ENCODE measurements around the gene TRPM2. TPM values are rescaled to one million over a fixed set of nuclear protein-coding genes. Genes with fewer than 3 reads are reported as not detected.
"Not testable (repeated sequence)": the region's sequence is repeated elsewhere in the genome, so short reads cannot be mapped to it uniquely, and the experiment has no call there.

The TRPM2 gene
- polyA plus RNA-seq, 4 donors: 0.92 to 1.2 (median 1.1) TPM

DNA sequence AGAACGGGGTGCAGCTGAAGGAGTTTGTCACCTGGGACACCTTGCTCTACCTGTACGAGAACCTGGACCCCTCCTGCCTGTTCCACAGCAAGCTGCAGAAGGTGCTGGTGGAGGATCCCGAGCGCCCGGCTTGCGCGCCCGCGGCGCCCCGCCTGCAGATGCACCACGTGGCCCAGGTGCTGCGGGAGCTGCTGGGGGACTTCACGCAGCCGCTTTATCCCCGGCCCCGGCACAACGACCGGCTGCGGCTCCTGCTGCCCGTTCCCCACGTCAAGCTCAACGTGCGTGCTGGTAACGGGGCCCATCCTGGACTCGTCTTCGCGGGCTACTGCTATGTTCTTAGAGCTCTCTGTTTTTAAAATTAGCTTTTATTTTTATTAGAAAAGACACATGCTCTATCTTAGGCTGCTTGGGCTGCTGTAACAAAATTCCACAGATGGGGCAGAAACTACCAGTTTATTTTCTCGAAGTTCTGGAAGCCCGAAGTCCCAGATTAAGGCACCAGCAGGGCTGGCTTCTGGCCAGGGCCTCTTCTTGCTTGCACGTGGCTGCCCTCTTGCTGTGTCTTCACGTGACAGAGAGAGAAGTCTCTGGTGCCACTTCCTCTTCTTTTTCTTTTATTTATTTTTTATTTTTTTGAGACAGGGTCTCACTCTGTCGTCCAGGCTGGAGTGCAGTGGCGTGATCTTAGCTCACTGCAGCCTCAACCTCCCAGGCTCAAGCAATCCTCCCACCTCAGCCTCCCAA is 38.1 kb downstream of the TRPM2 start:
- no peak for DNase-seq (ENCODE audit: low read depth in 4 of 4, low spot score in 2 of 4)

DNA sequence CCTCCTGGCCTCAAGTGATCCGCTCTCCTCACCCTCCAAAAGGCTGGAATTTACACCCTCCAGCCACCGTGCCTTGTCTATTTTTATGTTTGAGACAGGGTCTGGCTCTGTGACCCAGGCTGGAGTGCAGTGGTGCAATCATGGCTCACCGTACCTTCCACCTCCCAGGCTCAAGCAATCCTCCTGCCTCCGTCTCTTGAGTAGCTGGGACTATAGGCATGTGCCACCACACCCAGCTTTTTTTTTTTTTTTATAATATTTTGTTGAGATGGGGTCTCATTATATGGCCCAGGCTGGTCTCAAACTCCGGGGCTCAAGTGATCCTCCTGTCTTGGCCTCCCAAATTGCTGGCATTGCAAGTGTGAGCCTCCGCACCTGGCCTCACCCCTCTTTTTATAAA is 38.8 kb downstream of the TRPM2 start:
- DNase-seq (ENCODE audit: low read depth in 4 of 4, low spot score in 2 of 4): no peak

DNA sequence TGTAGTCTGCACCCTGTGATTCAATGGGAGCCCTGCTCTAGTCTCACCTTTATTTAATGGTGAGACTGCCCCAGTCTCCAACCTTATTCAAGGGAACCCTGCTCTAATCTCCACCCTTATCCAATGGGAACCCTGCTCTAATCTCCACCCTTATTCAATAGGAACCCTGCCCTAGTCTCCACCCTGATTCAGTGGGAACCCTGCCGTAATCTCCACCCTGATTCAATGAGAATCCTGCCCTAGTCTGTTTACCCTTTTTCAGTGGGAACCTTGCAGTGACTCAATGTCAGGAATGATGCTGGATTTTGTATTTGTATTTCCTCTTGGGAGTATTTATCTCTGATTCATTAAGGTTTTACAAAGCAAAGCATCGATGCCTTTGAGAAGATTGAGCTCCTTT is 39.5 kb downstream of the TRPM2 start:
- no peak for DNase-seq (ENCODE audit: low read depth in 4 of 4, low spot score in 2 of 4)

DNA sequence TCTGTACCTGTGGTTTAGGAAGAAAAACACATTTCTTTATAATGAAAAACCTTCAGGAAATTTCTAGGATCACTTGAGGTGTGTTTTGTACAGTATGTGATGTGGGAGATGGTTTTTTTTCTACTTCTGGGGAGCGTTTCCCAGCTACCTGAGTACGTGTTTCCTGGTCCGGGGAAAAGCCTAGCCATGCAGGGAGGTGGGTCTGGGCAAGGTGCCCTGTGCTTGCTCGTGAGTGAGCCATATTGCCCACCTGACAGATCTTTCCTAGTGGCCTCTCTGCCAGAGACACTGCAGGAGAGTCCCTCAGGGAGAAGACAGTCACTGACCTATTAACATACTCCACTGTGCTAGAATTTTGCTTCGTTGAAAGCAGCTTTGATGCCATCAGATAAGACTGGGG is 41.3 kb downstream of the TRPM2 start:
- no peak for DNase-seq (ENCODE audit: low read depth in 4 of 4, low spot score in 2 of 4)

DNA sequence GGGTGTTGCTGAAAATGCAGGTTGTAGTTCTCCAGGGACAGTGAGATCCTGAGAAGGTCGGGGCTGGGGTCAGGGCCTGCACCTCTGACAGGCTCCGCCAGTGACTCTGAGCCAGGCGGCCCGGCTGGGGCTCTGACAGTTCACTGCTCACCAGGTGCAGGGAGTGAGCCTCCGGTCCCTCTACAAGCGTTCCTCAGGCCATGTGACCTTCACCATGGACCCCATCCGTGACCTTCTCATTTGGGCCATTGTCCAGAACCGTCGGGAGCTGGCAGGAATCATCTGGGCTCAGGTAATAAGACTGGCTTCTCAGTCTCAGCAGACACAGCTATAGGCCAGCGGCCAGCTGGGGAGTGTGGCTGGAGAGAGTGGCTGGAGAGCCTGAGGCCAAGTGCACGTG is 41.8 kb downstream of the TRPM2 start:
- DNase-seq (ENCODE audit: low read depth in 4 of 4, low spot score in 2 of 4): no peak

DNA sequence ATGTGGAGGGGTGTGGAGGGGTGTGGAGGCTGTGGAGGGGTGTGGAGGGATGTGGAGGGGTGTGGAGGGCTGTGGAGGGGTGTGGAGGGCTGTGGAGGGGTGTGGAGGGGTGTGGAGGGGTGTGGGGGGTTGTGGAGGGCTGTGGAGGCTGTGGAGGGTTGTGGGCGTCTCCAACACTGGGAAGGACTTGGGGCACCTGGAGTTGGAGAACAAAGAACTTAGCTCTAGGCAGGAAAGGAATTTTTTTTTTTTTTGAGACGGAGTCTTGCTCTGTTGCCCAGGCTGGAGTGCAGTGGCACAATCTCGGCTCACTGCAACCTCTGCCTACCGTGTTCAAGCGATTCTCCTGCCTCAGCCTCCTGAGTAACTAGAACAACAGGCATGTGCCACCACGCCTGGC is 43.4 kb downstream of the TRPM2 start:
- not testable (repeated sequence) for DNase-seq (ENCODE audit: low read depth in 4 of 4, low spot score in 2 of 4)

DNA sequence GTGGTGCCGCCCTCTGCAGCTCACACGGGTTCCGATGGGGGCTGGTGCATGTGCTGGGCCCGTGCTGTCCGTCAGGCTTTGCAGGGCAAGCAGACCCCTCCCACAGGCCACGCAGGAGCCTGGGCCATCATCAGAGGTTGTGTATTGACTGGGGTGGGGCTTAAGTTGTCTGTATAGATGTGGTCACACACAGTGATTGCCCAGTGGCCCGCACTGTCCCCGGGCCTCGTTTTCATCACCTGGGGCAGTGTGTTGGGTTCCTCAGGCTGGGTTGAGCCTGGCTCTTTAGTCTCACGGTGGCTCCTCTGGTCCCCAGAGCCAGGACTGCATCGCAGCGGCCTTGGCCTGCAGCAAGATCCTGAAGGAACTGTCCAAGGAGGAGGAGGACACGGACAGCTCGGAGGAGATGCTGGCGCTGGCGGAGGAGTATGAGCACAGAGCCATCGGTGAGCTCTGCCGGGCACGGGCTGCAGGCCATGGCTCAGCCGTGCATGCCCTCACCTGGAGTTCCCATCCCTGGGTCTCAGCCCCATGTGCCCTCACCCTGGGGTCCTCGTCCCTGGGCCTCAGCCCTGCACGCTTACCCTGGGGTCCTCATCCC is 44.1 kb downstream of the TRPM2 start:
- DNase-seq (ENCODE audit: low read depth in 4 of 4, low spot score in 2 of 4): no peak

DNA sequence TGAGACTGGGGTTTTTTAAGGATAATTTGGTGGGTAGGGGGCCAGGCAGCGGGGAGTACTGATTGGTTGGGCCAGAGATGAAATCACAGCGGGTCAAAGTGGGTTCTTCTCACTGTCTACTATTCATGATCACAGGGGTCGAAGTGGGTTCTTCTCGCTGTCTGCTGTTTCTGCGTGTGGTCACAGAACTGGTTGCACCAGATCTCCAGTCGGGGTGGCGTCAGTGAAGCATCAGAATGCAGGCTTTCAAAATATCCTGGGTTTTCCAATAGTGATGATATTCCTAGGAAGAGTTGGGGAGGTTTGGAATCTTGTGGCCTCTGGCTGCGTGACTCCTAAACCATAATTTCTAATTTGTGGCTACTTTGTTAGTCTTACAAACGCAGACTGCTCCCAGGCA is 45.1 kb downstream of the TRPM2 start:
- no peak for DNase-seq (ENCODE audit: low read depth in 4 of 4, low spot score in 2 of 4)

DNA sequence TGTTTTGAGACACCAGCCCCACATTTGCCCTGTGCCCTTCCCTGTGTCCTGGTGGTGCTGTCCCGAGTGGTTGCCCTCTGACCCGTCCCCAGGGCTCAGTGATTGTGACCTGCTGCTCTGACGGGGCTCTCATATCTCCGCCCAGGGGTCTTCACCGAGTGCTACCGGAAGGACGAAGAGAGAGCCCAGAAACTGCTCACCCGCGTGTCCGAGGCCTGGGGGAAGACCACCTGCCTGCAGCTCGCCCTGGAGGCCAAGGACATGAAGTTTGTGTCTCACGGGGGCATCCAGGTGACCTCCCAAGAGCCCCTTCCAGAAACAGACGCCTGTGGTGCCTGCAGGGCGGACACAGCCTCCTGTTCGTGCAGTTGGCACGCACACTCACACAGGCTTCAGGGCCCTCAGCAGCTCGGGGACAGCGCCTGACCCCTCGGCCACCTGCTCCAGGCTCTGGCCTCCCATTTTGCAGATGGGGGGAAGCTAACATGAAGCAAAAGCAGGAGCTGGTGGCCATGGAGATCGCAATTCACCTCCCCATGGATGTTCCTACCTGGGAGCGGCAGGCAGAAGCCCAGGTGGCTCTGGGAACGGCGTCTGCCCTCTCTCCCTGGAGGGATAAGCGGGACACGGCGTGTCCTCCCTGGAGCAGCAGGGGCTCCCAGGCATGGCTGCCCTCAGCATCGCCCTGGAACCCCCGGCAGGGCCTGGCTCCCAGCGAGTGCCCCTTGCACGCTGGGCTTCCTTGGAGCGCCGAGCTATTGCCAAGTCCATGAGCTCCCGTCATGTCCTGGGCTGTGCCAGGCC is 45.9 kb downstream of the TRPM2 start:
- DNase-seq (ENCODE audit: low read depth in 4 of 4, low spot score in 2 of 4): no peak

DNA sequence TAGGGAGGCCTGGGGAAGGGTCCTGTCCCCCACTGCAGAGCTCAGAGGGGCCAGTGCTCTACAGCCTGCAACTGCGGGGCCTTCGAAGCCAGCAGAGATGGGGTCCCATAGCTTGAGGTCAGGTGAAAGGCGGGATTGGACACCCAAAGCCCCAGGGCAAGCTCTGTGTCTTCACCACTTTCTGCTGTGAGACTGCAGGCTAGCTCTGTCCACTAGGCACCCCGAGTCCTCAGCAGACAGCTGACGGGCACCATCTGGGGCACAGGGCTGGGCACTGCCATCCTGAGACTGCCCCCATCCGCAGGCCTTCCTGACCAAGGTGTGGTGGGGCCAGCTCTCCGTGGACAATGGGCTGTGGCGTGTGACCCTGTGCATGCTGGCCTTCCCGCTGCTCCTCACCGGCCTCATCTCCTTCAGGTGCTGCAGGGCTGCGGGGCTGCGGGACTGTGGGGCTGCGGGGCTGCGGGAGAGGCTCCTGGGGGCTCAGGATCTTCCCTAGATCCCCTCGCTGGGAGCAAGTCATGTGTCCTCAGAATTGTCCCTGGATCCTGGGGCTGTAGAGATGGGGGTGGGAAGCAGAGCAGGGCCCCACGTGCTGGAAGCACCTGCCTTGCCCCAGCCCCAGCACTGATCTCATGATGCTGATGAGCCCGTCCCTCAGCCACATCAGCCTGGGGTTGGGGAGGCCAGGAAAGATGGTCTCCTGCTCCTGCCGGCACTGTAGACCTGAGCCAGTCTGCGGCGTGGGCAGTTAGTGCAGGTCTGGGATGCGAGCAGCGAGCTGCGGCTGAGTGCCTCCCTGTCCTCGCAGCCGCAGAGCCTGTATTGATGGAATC is 46.8 kb downstream of the TRPM2 start:
- no peak for DNase-seq (ENCODE audit: low read depth in 4 of 4, low spot score in 2 of 4)

DNA sequence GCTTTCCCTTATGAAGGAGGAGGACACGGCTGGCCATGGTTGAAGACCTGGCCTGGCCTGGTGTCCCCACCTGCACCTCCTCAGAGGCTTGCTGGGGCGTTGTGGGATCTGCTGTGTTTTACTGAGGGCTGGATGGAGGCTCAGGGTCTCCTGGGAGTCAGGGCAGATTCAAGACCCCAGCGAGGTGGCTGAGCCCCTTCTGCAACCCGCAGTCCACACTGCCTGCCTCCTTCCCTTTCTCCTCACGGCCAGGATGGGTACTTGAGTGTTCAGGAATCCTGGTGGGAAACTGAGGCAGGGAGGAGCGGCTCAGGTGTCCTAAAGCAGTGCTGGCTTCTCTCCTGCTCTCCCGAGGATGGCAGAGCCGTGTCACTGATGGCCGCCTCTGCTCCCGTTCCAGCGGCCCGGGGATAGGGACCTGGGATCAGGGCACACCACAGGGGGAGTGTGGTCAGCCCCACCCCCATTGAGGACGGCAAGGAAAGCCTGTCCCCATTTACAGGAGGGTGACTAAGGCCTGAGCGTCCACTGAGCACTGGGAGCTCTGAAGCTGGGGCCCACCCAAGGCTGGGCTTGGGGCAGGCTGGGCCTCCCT is 47.5 kb downstream of the TRPM2 start:
- DNase-seq (ENCODE audit: low read depth in 4 of 4, low spot score in 2 of 4): no peak

DNA sequence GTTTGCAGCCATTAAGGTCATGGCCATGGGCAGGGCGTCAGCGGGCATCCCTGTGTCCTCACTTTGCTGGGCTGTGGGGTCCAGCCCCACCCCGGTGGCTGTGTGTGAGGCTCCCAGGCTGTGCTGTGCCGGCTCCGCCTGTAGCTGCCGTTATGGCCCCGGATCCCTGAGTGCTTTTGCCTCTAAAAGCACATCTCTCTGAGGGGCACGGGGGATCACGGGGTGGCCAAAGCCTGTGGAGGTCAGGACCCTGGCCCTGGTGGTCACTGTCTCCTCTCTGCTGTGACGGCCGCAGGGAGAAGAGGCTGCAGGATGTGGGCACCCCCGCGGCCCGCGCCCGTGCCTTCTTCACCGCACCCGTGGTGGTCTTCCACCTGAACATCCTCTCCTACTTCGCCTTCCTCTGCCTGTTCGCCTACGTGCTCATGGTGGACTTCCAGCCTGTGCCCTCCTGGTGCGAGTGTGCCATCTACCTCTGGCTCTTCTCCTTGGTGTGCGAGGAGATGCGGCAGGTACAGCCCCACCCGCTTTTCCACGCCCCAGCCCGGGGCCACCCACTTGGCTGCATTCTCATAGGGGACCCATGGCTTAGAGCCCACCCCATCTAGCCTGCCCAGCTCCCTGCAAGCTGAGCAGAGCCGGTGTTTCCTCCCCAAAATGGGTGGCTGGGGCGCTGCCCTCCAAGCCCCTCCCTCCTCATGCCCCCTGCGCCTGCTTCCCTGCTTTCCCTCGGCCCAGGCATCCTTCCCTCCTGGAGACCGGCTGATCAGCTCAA is 48.2 kb downstream of the TRPM2 start:
- no peak for DNase-seq (ENCODE audit: low read depth in 4 of 4, low spot score in 2 of 4)

DNA sequence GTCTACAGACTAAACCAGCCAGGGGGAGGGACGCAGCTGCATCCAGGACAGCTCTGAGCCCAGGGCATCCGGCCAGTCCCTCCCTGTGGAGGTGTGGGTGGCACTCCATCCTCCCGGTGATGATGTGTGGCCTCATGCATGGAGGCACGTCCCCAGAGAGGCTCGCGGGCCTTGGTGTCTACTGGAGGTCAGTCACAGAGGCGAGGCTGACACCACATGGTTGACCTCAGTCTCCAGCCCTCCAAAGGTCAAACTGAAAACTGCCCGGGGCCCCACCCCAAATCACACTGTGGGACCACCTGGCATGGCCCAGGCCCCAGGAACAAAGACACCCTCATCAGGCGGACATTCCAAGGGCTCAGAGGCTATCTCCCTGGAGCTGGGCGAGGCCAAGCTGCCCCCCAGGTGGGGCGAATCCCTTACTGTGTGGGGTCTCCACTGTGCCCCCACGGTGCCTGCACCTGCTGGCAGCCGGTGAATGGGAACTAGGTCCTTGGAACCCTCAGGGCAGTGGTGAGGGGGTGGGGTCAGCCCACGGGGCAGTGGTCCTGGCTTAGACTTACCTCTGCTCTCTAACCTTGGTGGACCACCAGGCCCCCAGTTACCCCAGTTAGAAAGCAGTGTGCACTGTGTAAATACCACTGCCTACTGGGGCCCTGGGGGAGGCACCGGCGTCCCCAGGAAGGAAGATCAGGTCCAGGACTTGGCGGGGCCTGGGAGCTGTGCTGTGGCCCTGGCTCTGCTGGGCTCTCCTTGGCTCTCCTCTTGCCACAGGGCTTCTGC is 49.1 kb downstream of the TRPM2 start:
- no peak for DNase-seq (ENCODE audit: low read depth in 4 of 4, low spot score in 2 of 4)

DNA sequence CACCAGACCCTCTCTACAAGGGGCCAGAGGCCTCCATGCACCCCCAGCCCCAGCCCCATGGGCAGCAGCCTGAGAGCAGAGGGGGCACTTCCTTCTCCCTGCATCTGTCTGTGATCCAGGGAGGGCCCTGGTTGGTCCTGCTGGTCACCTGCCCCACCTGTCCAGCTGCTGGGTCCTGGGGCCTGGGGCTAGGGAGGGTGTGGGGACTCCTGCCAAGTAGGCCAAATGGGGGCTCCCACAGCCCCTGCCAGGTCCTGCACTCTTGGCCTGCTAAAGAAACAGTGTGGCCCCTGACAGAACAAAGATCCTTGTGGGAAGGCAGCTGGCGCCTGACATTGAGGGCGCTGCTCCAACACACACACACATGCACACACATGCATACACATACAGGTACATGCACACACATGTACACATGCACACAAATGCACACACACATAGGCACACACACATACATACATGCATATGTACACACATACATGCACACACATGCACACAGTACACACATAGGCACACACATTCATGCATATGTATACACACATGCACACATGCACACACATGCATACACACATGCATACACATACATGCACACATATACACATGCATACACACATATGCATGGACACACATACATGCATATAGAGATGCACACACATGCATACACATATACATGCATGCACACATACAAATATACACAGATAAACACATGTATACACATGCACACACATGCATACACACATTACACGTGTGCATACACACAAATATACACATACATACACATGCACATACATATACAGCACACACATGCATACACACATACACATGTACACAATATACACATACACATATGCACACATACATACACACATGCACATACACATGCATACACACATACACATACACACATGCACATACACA is 49.9 kb downstream of the TRPM2 start:
- DNase-seq (ENCODE audit: low read depth in 4 of 4, low spot score in 2 of 4): no peak

DNA sequence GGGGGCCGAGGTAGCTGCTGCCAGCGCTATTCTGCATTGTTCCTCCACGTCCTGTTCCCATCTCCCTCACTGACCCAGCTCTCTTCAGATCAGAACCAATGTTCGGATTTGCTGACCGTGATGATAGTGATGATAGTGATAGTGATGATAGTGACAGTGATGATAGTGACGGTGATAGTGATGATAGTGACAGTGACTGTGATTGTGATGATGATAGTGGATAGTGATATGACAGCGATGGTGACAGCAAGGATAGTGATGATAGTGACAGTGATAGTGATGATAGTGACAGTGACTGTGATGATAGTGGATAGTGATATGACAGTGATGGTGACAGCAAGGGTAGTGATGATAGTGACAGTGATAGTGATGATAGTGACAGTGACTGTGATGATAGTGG is 51.1 kb downstream of the TRPM2 start:
- not testable (repeated sequence) for DNase-seq (ENCODE audit: low read depth in 4 of 4, low spot score in 2 of 4)

DNA sequence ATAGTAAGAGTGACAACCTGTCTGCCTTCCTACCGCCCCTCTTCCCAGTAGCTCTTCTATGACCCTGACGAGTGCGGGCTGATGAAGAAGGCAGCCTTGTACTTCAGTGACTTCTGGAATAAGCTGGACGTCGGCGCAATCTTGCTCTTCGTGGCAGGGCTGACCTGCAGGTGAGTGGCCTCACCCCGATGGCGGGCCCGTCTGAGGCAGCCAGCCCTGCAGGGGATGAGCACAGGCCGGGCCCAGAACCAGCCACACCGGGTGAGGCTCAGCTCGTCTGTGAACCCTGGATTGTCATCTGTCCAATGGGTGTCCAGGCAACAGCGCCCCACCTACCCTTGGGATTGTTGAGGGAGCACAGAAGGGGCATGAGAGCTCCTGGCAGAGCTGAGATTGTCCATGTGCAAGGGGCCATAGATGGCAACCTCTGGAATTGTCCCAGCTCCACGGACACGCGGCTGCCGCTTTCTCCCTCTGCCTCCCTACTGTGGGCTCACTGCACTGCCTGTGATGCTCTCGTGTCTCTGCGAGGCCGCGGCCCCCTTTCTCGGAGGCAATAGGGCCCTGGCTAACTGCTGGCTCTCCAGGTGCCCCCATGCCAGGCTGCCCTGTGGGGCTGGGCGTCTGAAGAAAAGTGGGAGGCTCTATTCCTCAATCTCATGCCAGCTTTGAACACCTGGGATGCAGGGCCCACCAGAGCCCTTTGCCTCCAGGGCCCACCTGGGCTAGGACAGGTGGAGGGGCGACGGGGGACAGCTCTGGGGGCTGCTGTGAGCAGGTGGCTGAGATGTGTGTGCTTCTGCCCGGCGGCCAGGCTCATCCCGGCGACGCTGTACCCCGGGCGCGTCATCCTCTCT is 51.9 kb downstream of the TRPM2 start:
- no peak for DNase-seq (ENCODE audit: low read depth in 4 of 4, low spot score in 2 of 4)
